Heart left ventricle (tissue), 16 donors: ENCODE measurements around the gene EPHB1. TPM values are rescaled to one million over a fixed set of nuclear protein-coding genes. Genes with fewer than 3 reads are reported as not detected.

Experiments
- ATAC-seq, 4 donors: fragments of 200-7000 bp; cut with Tn5 transposase; one replicate each; pipeline ENCODE4 v1.9.1; 2020 to 2022; ENCODE audit warnings: moderate library complexity in 4 of 4, mild to moderate bottlenecking in 3 of 4, moderate number of reproducible peaks in 1 of 4
- DNase-seq, 5 donors: peaks; one replicate each; pipeline ENCODE4 v3.0.0-alpha.2; 2020
- H3K27ac ChIP-seq, 12 donors: fragments of 200-600 bp; sonication (generic) in 4 of 12; one replicate each; pipeline versions ENCODE4 v1.5.0 to v1.8.0; 2016 to 2022; ENCODE audit warnings: mild to moderate bottlenecking in 2 of 12
- H3K27me3 ChIP-seq, 9 donors: fragments of 200-600 bp; sonication (generic) in 2 of 9; one replicate each; pipeline versions ENCODE4 v1.5.1 to v1.8.0; 2016 to 2022; ENCODE audit warnings: mild to moderate bottlenecking in 3 of 9
- H3K36me3 ChIP-seq, 9 donors: fragments of 200-600 bp; sonication (generic) in 2 of 9; one replicate each; pipeline versions ENCODE4 v1.5.0 to v1.8.0; 2018 to 2022; ENCODE audit warnings: mild to moderate bottlenecking in 2 of 9
- H3K4me1 ChIP-seq, 12 donors: fragments of 200-600 bp; sonication (generic) in 4 of 12; one replicate each; pipeline versions ENCODE4 v1.5.0 to v1.8.0; 2016 to 2022; ENCODE audit warnings: mild to moderate bottlenecking in 3 of 12
- H3K4me3 ChIP-seq, 12 donors: fragments of 200-600 bp; sonication (generic) in 4 of 12; one replicate each; pipeline versions ENCODE4 v1.5.0 to v1.8.0; 2017 to 2022; ENCODE audit warnings: mild to moderate bottlenecking in 9 of 12, moderate library complexity in 4 of 12
- H3K9me3 ChIP-seq, 12 donors: fragments of 200-600 bp; sonication (generic) in 4 of 12; one replicate each; pipeline versions ENCODE4 v1.5.0 to v1.8.0; 2016 to 2022; ENCODE audit warnings: mild to moderate bottlenecking in 1 of 12
- CTCF ChIP-seq, 12 donors: fragments of 200-600 bp; sonication (generic) in 4 of 12; IDR thresholded peaks; one replicate each; pipeline versions ENCODE4 v1.5.0 to v1.8.0; 2018 to 2022; ENCODE audit warnings: antibody characterized with exemption in 12 of 12, mild to moderate bottlenecking in 5 of 12
- POLR2A ChIP-seq, 2 donors: fragments of 450-650 bp; IDR thresholded peaks; one replicate each; pipeline ENCODE4 v1.6.1; 2017; ENCODE audit warnings: antibody characterized with exemption in 2 of 2, mild to moderate bottlenecking in 2 of 2, moderate library complexity in 2 of 2
- WGBS, 4 donors: extraction: QIAGEN DNeasy Blood & Tissue Kit in 2 of 4; methylation state at CpG; one replicate each; pipeline versions ENCODE4 v1.1.5 to v1.1.7; 2013 to 2018; 5-methylcytosine and 5-hydroxymethylcytosine counted together
- intact Hi-C, 10 donors: fragments of 100-400 bp; cut with DNase I; formaldehyde crosslinking; loops; one replicate each; pipeline versions ENCODE4 v1.11.1 to v1.14.2; 2022
- polyA plus RNA-seq, 2 donors: library from polyadenylated mRNA; stranded (reverse); fragments of 200-250 nt; gene quantifications; one replicate each; pipeline ENCODE4 v1.2.3, GENCODE V29; 2013
- total RNA-seq, 9 donors: library from RNA; depleted of rRNA in 2 of 9; stranded (reverse); fragments of >200 nt in 2 of 9; fragmentation: NEBNext Ultra II Directional in 3 of 9; extraction: Animal tissue kit (Norgen Biotek cat#: 25700) in 3 of 9; gene quantifications; one replicate each; pipeline versions ENCODE4 v1.1.0 to v1.2.4, GENCODE V29; 2016 to 2023
- donor health status: ischemic (EF 13 %, LVEDD 7.1; RV severe dilation, severe dysfunction).
- donor health status: healthy with polysubstance abuse.
- donor health status: DM: no; HTN: yes; CAD: no.
- donor health status: DM: no; HTN: no; CAD: no.
- donor health status: ischemic (EF 25% LVEDD 6.9; RV normal size, moderate dysfunction).
- donor health status: ischemic (EF 25% LVEDD 5.7; RV mildly dilated, moderate dysfunction).
- donor health status: healthy.
- donor health status: DM: yes; HTN: yes; CAD: no.
- donor health status: ischemic (EF 35%, LVEDD 5.7; RV mildly dilated, moderate dysfunction).
- donor health status: nonischemic (EF 11% LVEDD 7.7; RV severe dilation, severe dysfunction).
- donor health status: DM: yes; HTN: yes; CAD: no.
- donor health status: PGD.
- donor health status: ischemic (EF 29% LVEDD 5.4; RV normal size, mild dysfunction).
- donor health status: nonischemic (EF 23%, LVEDD 6.1; RV moderate dilation, normal function).

The EPHB1 gene
- total and polyA plus RNA-seq, 11 donors, result 0.31 to 2.2 (median 1.1) TPM

DNA sequence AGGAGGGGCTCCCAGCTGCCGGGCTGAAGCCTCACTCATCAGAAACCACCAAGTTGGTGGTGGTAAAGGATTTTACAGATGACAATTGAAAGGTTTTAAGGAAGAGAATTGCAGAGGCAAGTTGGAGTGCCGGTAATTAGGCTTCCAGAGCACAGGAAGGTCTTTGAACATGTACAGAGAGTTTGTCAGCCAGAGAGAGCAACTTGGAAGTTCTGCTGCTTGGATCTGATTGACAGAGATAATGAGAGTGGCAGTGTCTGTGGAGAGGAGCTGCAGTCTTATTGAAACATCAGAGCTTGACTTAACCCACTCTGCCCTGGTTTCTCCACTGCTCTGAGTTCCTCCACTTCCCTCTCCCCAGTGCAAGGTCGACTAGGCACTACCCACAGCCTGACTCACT, 448.6 kb downstream of the EPHB1 start:
- TF ChIP-seq CTCF (IDR thresholded peaks at IDR 0.05), result no peak
- TF ChIP-seq POLR2A (IDR thresholded peaks at IDR 0.05), result no peak
- no peak for DNase-seq
- peaks cover 0 to 3% (median 0%) of the 10 kb centered on the region in 9 donors for H3K27me3 ChIP-seq
- no peak overlapping the region for H3K27ac ChIP-seq
- no peaks in the 10 kb centered on the region for H3K36me3 ChIP-seq
- 52 to 56% (median 54%) methylated on average over 3 of the region's 3 CpGs for WGBS, 4 donors
- ATAC-seq, result no peak
- intact Hi-C loops, result loop anchor here in 4 of 10 donors (10.0 kb wide), 2 partner anchors 449 to 639 kb away; partner anchors contain the start of gene EPHB1 (in 3 of the 4)
- no peaks in the 10 kb centered on the region for H3K9me3 ChIP-seq
- no peaks in the 10 kb centered on the region for H3K4me1 ChIP-seq
- no peak overlapping the region for H3K4me3 ChIP-seq

- TF ChIP-seq CTCF (IDR thresholded peaks at IDR 0.05) (peak in 1 of 12 donors; percentile 11), POLR2A (IDR thresholded peaks at IDR 0.05) (no peak)
- no peak for DNase-seq
- intact Hi-C loops, result loop anchor here in 4 of 10 donors (10.0 kb wide), 2 partner anchors 451 to 641 kb away; partner anchors contain the start of gene EPHB1 (in 3 of the 4)
- Histone ChIP-seq H3K4me1 (no peaks in the 10 kb centered on the region), H3K36me3 (no peaks in the 10 kb centered on the region), H3K27ac (no peak overlapping the region), H3K27me3 (no peaks in the 10 kb centered on the region), H3K4me3 (no peak overlapping the region), H3K9me3 (no peaks in the 10 kb centered on the region)
- ATAC-seq, result no peak
- WGBS, 4 donors, result 95 to 100% (median 98%) methylated on average over 1 of the region's 1 CpG
Observed at GRCh38 chr3:135246027-135246426, 451.0 kb downstream of the EPHB1 start.

GRCh38 chr3:135248213-135248612, 453.2 kb downstream of the EPHB1 start:
- Histone ChIP-seq H3K36me3 (no peaks in the 10 kb centered on the region), H3K27me3 (no peaks in the 10 kb centered on the region), H3K9me3 (no peaks in the 10 kb centered on the region), H3K4me1 (no peaks in the 10 kb centered on the region), H3K4me3 (no peak overlapping the region), H3K27ac (no peak overlapping the region)
- ATAC-seq, result no peak
- 76 to 84% (median 80%) methylated on average over 9 to 12 of the region's 12 CpGs for WGBS, 4 donors
- DNase-seq, result no peak
- TF ChIP-seq CTCF (IDR thresholded peaks at IDR 0.05), result no peak
- no peak for TF ChIP-seq POLR2A (IDR thresholded peaks at IDR 0.05)
- intact Hi-C loops, result loop anchor here in 4 of 10 donors (10.0 kb wide), 2 partner anchors 453 to 643 kb away; partner anchors contain the start of gene EPHB1 (in 3 of the 4)

- intact Hi-C loops, result loop anchor here in 4 of 10 donors (10.0 kb wide), 2 partner anchors 454 to 644 kb away; partner anchors contain the start of gene EPHB1 (in 3 of the 4)
- H3K4me3 ChIP-seq, result no peak overlapping the region
- H3K36me3 ChIP-seq, result no peaks in the 10 kb centered on the region
- no peaks in the 10 kb centered on the region for H3K4me1 ChIP-seq
- no peaks in the 10 kb centered on the region for H3K27me3 ChIP-seq
- no peak for DNase-seq
- no peak overlapping the region for H3K27ac ChIP-seq
- ATAC-seq, result peak in 1 of 4 donors; percentile 22
- TF ChIP-seq POLR2A (IDR thresholded peaks at IDR 0.05) (no peak), CTCF (IDR thresholded peaks at IDR 0.05) (no peak)
- H3K9me3 ChIP-seq, result no peaks in the 10 kb centered on the region
- WGBS, 4 donors, result 91 to 99% (median 93%) methylated on average over 5 of the region's 5 CpGs
Observed at GRCh38 chr3:135249186-135249585, 454.1 kb downstream of the EPHB1 start.
